ENCODE measurements around the gene HLF. TPM values are rescaled to one million over a fixed set of nuclear protein-coding genes. Genes with fewer than 3 reads are reported as not detected.

The HLF gene, protein sequence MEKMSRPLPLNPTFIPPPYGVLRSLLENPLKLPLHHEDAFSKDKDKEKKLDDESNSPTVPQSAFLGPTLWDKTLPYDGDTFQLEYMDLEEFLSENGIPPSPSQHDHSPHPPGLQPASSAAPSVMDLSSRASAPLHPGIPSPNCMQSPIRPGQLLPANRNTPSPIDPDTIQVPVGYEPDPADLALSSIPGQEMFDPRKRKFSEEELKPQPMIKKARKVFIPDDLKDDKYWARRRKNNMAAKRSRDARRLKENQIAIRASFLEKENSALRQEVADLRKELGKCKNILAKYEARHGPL
- under 0.01 TPM in 1 of 2 replicates, not detected in the other for total RNA-seq

DNA sequence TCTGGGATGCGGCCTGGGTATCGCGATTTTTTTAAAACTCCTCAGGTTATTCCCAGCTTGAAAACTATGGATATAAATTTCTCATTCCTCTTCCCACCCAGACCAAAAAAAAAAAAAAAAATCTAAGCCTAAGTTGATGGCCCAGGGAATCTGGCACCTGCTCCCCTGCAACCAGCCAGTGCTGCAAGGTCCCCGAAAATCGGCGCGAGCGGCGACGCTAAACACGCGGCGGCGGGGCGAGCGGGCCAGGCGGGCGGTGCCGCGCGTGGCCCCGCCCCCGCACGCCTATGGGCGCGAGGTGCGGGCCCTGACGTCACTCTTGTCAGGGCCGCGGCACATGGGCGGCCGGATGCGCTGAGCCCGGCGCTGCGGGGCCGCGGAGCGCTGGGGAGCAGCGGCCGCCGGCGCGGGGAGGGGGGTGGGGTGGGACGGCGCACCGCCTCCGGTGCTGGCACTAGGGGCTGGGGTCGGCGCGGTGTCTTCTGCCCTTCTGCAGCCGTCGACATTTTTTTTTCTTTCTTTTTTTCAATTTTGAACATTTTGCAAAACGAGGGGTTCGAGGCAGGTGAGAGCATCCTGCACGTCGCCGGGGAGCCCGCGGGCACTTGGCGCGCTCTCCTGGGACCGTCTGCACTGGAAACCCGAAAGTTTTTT lies at the start of gene HLF:
TSS of gene HLF (plus strand) at position 316 of the 654 bp plus-strand sequence. CDS start 525 bp downstream, outside the sequence.

Other genes starting within 250 kb of the HLF start
- 27.1 and 38.5 TPM in 2 replicates for gene MMD, start 156.9 kb downstream of the HLF start, total RNA-seq
- not detected in 2 replicates for gene SMIM36, start 246.5 kb downstream of the HLF start, total RNA-seq